HUES48 (cell line): ENCODE results near the gene QPCT.
"Not testable (repeated sequence)": the region's sequence is repeated elsewhere in the genome, so short reads cannot be mapped to it uniquely, and the experiment has no call there.

Experiments
- H3K27ac ChIP-seq: one replicate; pipeline ENCODE4 v1.7.0; 2013; ENCODE audit warnings: low read depth, low read length, inconsistent platforms
- H3K27me3 ChIP-seq: 2 replicates; pipeline ENCODE4 v1.6.1; 2013; ENCODE audit warnings: mild to moderate bottlenecking, low read length; ENCODE audit not compliant: control insufficient read depth, insufficient read depth
- H3K36me3 ChIP-seq: 2 replicates; pipeline ENCODE4 v1.6.1; 2013; ENCODE audit warnings: low read length; ENCODE audit not compliant: control insufficient read depth, insufficient read depth
- H3K4me1 ChIP-seq: 2 replicates; pipeline ENCODE4 v1.6.1; 2013; ENCODE audit warnings: mild to moderate bottlenecking, low read length; ENCODE audit not compliant: control insufficient read depth, insufficient read depth
- H3K4me3 ChIP-seq: 2 replicates; pipeline ENCODE4 v1.5.1; 2013; ENCODE audit warnings: mild to moderate bottlenecking, low read depth, low read length
- H3K9ac ChIP-seq: 2 replicates; pipeline ENCODE4 v1.6.1; 2013; ENCODE audit warnings: mild to moderate bottlenecking, low read depth, low read length, moderate library complexity
- H3K9me3 ChIP-seq: 2 replicates; pipeline ENCODE4 v1.6.1; 2013; ENCODE audit warnings: low read length; ENCODE audit not compliant: control insufficient read depth, insufficient read depth

Gene QPCT

GRCh38 chr2:37375741-37376288 is 31.4 kb downstream of the QPCT start:
- Histone ChIP-seq H3K36me3 (no peaks in the 10 kb centered on the region), H3K4me1 (no peaks in the 10 kb centered on the region), H3K9me3 (no peaks in the 10 kb centered on the region), H3K9ac (no peak overlapping the region), H3K4me3 (no peak overlapping the region), H3K27ac (no peak overlapping the region), H3K27me3 (no peaks in the 10 kb centered on the region)

- no peak overlapping the region for H3K9ac ChIP-seq
These were observed 32.2 kb downstream of the QPCT start for GRCh38 chr2:37376421-37377186.

GRCh38 chr2:37377187-37377532 is 32.7 kb downstream of the QPCT start:
- Histone ChIP-seq H3K9me3 (no peaks in the 10 kb centered on the region), H3K27me3 (no peaks in the 10 kb centered on the region), H3K4me3 (no peak overlapping the region), H3K36me3 (no peaks in the 10 kb centered on the region), H3K4me1 (no peaks in the 10 kb centered on the region), H3K27ac (no peak overlapping the region), H3K9ac (no peak overlapping the region)

More at GRCh38 chr2:37376421-37377186, 32.2 kb downstream of the QPCT start:
- Histone ChIP-seq H3K9me3 (no peaks in the 10 kb centered on the region), H3K4me3 (no peak overlapping the region), H3K36me3 (no peaks in the 10 kb centered on the region), H3K27ac (no peak overlapping the region), H3K27me3 (no peaks in the 10 kb centered on the region), H3K4me1 (no peaks in the 10 kb centered on the region)

- Histone ChIP-seq H3K4me1 (no peaks in the 10 kb centered on the region), H3K9ac (no peak overlapping the region; the same call in 1 of the 2 replicates), H3K27me3 (no peaks in the 10 kb centered on the region), H3K36me3 (no peaks in the 10 kb centered on the region), H3K9me3 (no peaks in the 10 kb centered on the region), H3K4me3 (no peak overlapping the region), H3K27ac (no peak overlapping the region)
These were observed 34.0 kb downstream of the QPCT start for GRCh38 chr2:37378411-37378810.

- Histone ChIP-seq H3K4me3 (no peak overlapping the region), H3K36me3 (no peaks in the 10 kb centered on the region), H3K9ac (no peak overlapping the region), H3K27me3 (no peaks in the 10 kb centered on the region), H3K4me1 (no peaks in the 10 kb centered on the region), H3K9me3 (no peaks in the 10 kb centered on the region), H3K27ac (no peak overlapping the region)
These were observed 35.5 kb downstream of the QPCT start for GRCh38 chr2:37379881-37380296.

- H3K4me3 ChIP-seq, H3K36me3 ChIP-seq, H3K9me3 ChIP-seq, H3K27ac ChIP-seq, H3K4me1 ChIP-seq, H3K27me3 ChIP-seq, H3K9ac ChIP-seq: not testable (repeated sequence)
These were observed 36.4 kb downstream of the QPCT start for GRCh38 chr2:37380787-37381186.

GRCh38 chr2:37384261-37384660 is 39.8 kb downstream of the QPCT start:
- H3K27ac ChIP-seq, H3K4me1 ChIP-seq, H3K4me3 ChIP-seq, H3K36me3 ChIP-seq, H3K27me3 ChIP-seq, H3K9ac ChIP-seq, H3K9me3 ChIP-seq: not testable (repeated sequence)

- Histone ChIP-seq H3K9me3 (no peaks in the 10 kb centered on the region), H3K27me3 (no peaks in the 10 kb centered on the region), H3K9ac (no peak overlapping the region), H3K36me3 (no peaks in the 10 kb centered on the region), H3K4me3 (no peak overlapping the region), H3K27ac (no peak overlapping the region), H3K4me1 (peaks cover 12% of the 10 kb centered on the region; the same call in 1 of the 2 replicates)
These were observed 42.9 kb downstream of the QPCT start for GRCh38 chr2:37387148-37387835.

GRCh38 chr2:37388074-37388473 is 43.6 kb downstream of the QPCT start:
- H3K9me3 ChIP-seq = no peaks in the 10 kb centered on the region
- H3K9ac ChIP-seq = no peak overlapping the region
- no peak overlapping the region for H3K27ac ChIP-seq
- H3K4me1 ChIP-seq = peaks cover 12% of the 10 kb centered on the region; the same call in 1 of the 2 replicates
- H3K4me3 ChIP-seq = no peak overlapping the region
- H3K36me3 ChIP-seq = no peaks in the 10 kb centered on the region
- no peaks in the 10 kb centered on the region for H3K27me3 ChIP-seq

- peaks cover 12% of the 10 kb centered on the region; the same call in 1 of the 2 replicates for H3K4me1 ChIP-seq
- H3K4me3 ChIP-seq = no peak overlapping the region
- H3K9ac ChIP-seq = no peak overlapping the region
- H3K36me3 ChIP-seq = no peaks in the 10 kb centered on the region
- no peaks in the 10 kb centered on the region for H3K27me3 ChIP-seq
- H3K9me3 ChIP-seq = no peaks in the 10 kb centered on the region
- peak overlapping the region; percentile 91 for H3K27ac ChIP-seq
These were observed 45.0 kb downstream of the QPCT start for GRCh38 chr2:37389395-37389794.
